Measurements from ENCODE around the gene IPO11. TPM values are rescaled to one million over a fixed set of nuclear protein-coding genes. Genes with fewer than 3 reads are reported as not detected.

Gene IPO11
- total and polyA plus RNA-seq, 7 experiments from 2014 or later, result 5.9 to 29.0 (median 23.2) TPM

GRCh38 chr5:62592558-62592957, 180.0 kb downstream of the IPO11 start:
- intact Hi-C loops (cut with micrococcal nuclease), result no loop called here

DNA sequence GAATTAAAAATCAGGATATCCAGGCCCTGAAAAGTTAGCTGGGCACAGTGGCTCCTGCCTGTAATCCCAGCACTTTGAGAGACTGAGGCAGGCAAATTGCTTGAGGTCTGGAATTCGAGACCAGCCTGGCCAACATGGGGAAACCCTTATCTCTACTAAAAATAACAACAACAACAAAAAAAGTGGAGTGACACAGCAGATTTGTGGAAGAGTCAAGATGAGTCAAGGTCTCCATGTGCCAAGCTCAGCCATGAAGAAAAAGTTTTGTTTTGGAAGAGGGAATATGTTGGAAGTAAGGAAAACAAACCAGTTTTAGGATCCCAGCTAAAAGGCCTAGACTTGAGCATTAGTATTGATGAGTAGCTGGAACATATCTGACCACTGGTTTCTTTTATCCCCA, 180.8 kb downstream of the IPO11 start:
- Mint-ChIP-seq H3K27ac (peak overlapping the region in 1 of 9 donors; percentile 80), H3K9me3 (peaks cover 0 to 6% (median 0%) of the 10 kb centered on the region in 11 donors), H3K4me3 (no peak overlapping the region), H3K36me3 (peaks cover 17 to 41% (median 34%) of the 10 kb centered on the region in 5 donors), H3K4me1 (peaks cover 0 to 17% (median 10%) of the 10 kb centered on the region in 7 donors), H3K27me3 (no peaks in the 10 kb centered on the region)
- ChIA-PET CTCF (no interaction called here), POLR2A (no interaction called here)
- intact Hi-C loops (cut with micrococcal nuclease), result no loop called here
- DNase-seq (no peak), ATAC-seq (no peak)
- Histone ChIP-seq H3K27me3 (ENCODE audit: control insufficient read depth in 2 of 2, insufficient read depth in 2 of 2, low read length in 2 of 2) (no peaks in the 10 kb centered on the region), H3K36me3 (ENCODE audit: control insufficient read depth in 2 of 3, insufficient read depth in 3 of 3, low read length in 3 of 3) (peaks cover 0 to 10% (median 0%) of the 10 kb centered on the region in 3 experiments), H3K4me1 (ENCODE audit: control insufficient read depth in 2 of 2, insufficient read depth in 2 of 2, low read length in 2 of 2) (no peaks in the 10 kb centered on the region), H3K4me3 (ENCODE audit: low read length) (no peak overlapping the region), H3K27ac (ENCODE audit: low read depth, low read length) (no peak overlapping the region), H3K9me3 (ENCODE audit: control insufficient read depth in 2 of 3, low read length in 3 of 3) (no peaks in the 10 kb centered on the region)

More at GRCh38 chr5:62592558-62592957, 180.0 kb downstream of the IPO11 start:
- peaks cover 0 to 17% (median 11%) of the 10 kb centered on the region in 7 donors for H3K4me1 Mint-ChIP-seq
- no peak for DNase-seq
- no peak overlapping the region for H3K27ac Mint-ChIP-seq
- H3K27ac ChIP-seq (ENCODE audit: low read depth, low read length), result no peak overlapping the region
- H3K4me3 ChIP-seq (ENCODE audit: low read length), result no peak overlapping the region
- H3K9me3 ChIP-seq (ENCODE audit: control insufficient read depth in 2 of 3, low read length in 3 of 3), result no peaks in the 10 kb centered on the region
- no peak overlapping the region for H3K4me3 Mint-ChIP-seq
- H3K9me3 Mint-ChIP-seq, result peaks cover 0 to 6% (median 0%) of the 10 kb centered on the region in 11 donors
- POLR2A ChIA-PET, result no interaction called here
- H3K36me3 Mint-ChIP-seq, result peaks cover 17 to 49% (median 38%) of the 10 kb centered on the region in 5 donors
- no peaks in the 10 kb centered on the region for H3K27me3 ChIP-seq (ENCODE audit: control insufficient read depth in 2 of 2, insufficient read depth in 2 of 2, low read length in 2 of 2)
- CTCF ChIA-PET, result no interaction called here
- H3K27me3 Mint-ChIP-seq, result no peaks in the 10 kb centered on the region
- ATAC-seq, result no peak
- H3K36me3 ChIP-seq (ENCODE audit: control insufficient read depth in 2 of 3, insufficient read depth in 3 of 3, low read length in 3 of 3), result peaks cover 0 to 10% (median 0%) of the 10 kb centered on the region in 3 experiments
- no peaks in the 10 kb centered on the region for H3K4me1 ChIP-seq (ENCODE audit: control insufficient read depth in 2 of 2, insufficient read depth in 2 of 2, low read length in 2 of 2)

DNA sequence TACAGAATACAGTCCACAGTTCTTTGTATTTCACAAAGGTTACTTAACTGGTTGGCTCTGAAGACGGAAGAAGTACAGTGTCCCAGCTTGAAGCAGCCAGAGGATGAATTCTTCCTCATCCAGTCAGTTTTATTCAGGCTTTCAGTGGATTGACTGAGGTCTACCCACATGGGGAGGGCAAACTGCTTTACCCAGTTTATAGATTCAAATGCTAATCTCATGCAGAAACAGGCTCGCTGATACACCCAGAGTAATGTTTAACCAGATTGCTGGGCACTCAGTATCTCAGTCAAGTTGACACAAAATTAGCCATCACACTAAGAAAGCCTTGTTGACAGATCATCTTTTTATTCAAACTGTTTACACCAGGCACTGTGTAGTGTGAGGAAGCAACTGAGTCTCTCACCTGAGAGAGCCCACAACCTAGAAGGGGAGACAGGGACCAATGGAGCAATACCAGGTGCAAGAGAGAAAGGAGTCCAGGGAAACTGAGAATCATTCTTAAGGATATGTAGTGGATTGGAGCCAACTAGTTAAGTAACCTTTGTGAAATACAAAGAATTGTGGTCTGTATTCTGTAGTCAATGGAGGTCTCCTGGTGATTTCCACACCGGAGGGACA, 181.9 kb downstream of the IPO11 start:
- ATAC-seq, result no peak
- no peak overlapping the region for H3K4me3 Mint-ChIP-seq
- no peaks in the 10 kb centered on the region for H3K9me3 ChIP-seq (ENCODE audit: control insufficient read depth in 2 of 3, low read length in 3 of 3)
- H3K36me3 ChIP-seq (ENCODE audit: control insufficient read depth in 2 of 3, insufficient read depth in 3 of 3, low read length in 3 of 3), result peaks cover 0 to 10% (median 0%) of the 10 kb centered on the region in 3 experiments
- intact Hi-C loops (cut with micrococcal nuclease), result no loop called here
- H3K27ac ChIP-seq (ENCODE audit: low read depth, low read length), result no peak overlapping the region
- H3K27ac Mint-ChIP-seq, result peak overlapping the region in 1 of 9 donors; percentile 15
- H3K9me3 Mint-ChIP-seq, result peaks cover 0 to 3% (median 0%) of the 10 kb centered on the region in 11 donors
- POLR2A ChIA-PET, result no interaction called here
- H3K36me3 Mint-ChIP-seq, result peaks cover 8 to 31% (median 26%) of the 10 kb centered on the region in 5 donors
- no peaks in the 10 kb centered on the region for H3K4me1 ChIP-seq (ENCODE audit: control insufficient read depth in 2 of 2, insufficient read depth in 2 of 2, low read length in 2 of 2)
- no peak overlapping the region for H3K4me3 ChIP-seq (ENCODE audit: low read length)
- CTCF ChIA-PET, result no interaction called here
- H3K27me3 Mint-ChIP-seq, result no peaks in the 10 kb centered on the region
- H3K4me1 Mint-ChIP-seq, result peaks cover 0 to 11% (median 6%) of the 10 kb centered on the region in 7 donors
- H3K27me3 ChIP-seq (ENCODE audit: control insufficient read depth in 2 of 2, insufficient read depth in 2 of 2, low read length in 2 of 2), result no peaks in the 10 kb centered on the region
- no peak for DNase-seq

DNA sequence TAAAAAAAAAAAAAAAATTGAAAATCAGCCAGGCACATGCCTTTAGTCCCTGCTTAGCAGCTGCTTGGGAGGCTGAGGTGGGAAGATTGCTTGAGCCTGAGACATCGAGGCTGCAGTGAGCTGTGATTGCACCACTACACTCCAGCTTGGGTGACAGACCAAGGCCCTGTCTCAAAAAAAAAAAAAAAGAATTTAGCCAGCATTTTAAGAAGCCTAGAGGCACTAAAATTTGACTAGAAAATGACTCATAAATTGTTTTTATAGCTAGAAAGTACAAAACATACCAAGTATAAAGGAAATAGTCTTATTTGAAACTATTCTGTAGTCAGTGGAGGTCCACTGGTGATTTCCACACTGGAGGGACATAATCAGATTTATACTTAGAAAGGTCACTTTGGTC, 183.5 kb downstream of the IPO11 start:
- intact Hi-C loops (cut with micrococcal nuclease), result no loop called here
- Mint-ChIP-seq H3K4me1 (peaks cover 0 to 11% (median 8%) of the 10 kb centered on the region in 7 donors), H3K27ac (no peak overlapping the region), H3K27me3 (no peaks in the 10 kb centered on the region), H3K9me3 (peaks cover 0 to 3% (median 0%) of the 10 kb centered on the region in 11 donors), H3K4me3 (no peak overlapping the region), H3K36me3 (peaks cover 7 to 31% (median 24%) of the 10 kb centered on the region in 5 donors)
- H3K4me3 ChIP-seq (ENCODE audit: low read length), result no peak overlapping the region
- ChIA-PET POLR2A (no interaction called here), CTCF (no interaction called here)
- DNase-seq (no peak), ATAC-seq (no peak)
- no peaks in the 10 kb centered on the region for H3K9me3 ChIP-seq (ENCODE audit: control insufficient read depth in 2 of 3, low read length in 3 of 3)
- no peaks in the 10 kb centered on the region for H3K4me1 ChIP-seq (ENCODE audit: control insufficient read depth in 2 of 2, insufficient read depth in 2 of 2, low read length in 2 of 2)
- H3K27ac ChIP-seq (ENCODE audit: low read depth, low read length), result no peak overlapping the region
- no peaks in the 10 kb centered on the region for H3K27me3 ChIP-seq (ENCODE audit: control insufficient read depth in 2 of 2, insufficient read depth in 2 of 2, low read length in 2 of 2)
- H3K36me3 ChIP-seq (ENCODE audit: control insufficient read depth in 2 of 3, insufficient read depth in 3 of 3, low read length in 3 of 3), result peaks cover 0 to 10% (median 0%) of the 10 kb centered on the region in 3 experiments

GRCh38 chr5:62596691-62597090, 184.1 kb downstream of the IPO11 start:
- intact Hi-C loops (cut with micrococcal nuclease), result no loop called here
- Histone ChIP-seq H3K27me3 (ENCODE audit: control insufficient read depth in 2 of 2, insufficient read depth in 2 of 2, low read length in 2 of 2) (no peaks in the 10 kb centered on the region), H3K4me3 (ENCODE audit: low read length) (no peak overlapping the region), H3K36me3 (ENCODE audit: control insufficient read depth in 2 of 3, insufficient read depth in 3 of 3, low read length in 3 of 3) (peaks cover 0 to 10% (median 0%) of the 10 kb centered on the region in 3 experiments), H3K9me3 (ENCODE audit: control insufficient read depth in 2 of 3, low read length in 3 of 3) (no peaks in the 10 kb centered on the region), H3K27ac (ENCODE audit: low read depth, low read length) (no peak overlapping the region), H3K4me1 (ENCODE audit: control insufficient read depth in 2 of 2, insufficient read depth in 2 of 2, low read length in 2 of 2) (no peaks in the 10 kb centered on the region)
- H3K27me3 Mint-ChIP-seq, result no peaks in the 10 kb centered on the region
- ChIA-PET CTCF (no interaction called here), POLR2A (no interaction called here)
- ATAC-seq (no peak), DNase-seq (no peak)
- peaks cover 7 to 27% (median 19%) of the 10 kb centered on the region in 5 donors for H3K36me3 Mint-ChIP-seq
- H3K4me1 Mint-ChIP-seq, result peaks cover 0 to 12% (median 8%) of the 10 kb centered on the region in 7 donors
- no peak overlapping the region for H3K4me3 Mint-ChIP-seq
- no peak overlapping the region for H3K27ac Mint-ChIP-seq
- peaks cover 0 to 3% (median 0%) of the 10 kb centered on the region in 11 donors for H3K9me3 Mint-ChIP-seq

- CTCF ChIA-PET, result no interaction called here
- Mint-ChIP-seq H3K27ac (no peak overlapping the region), H3K4me1 (peaks cover 0 to 12% (median 9%) of the 10 kb centered on the region in 7 donors), H3K4me3 (no peak overlapping the region), H3K36me3 (peaks cover 7 to 27% (median 16%) of the 10 kb centered on the region in 5 donors), H3K9me3 (peaks cover 0 to 3% (median 0%) of the 10 kb centered on the region in 11 donors), H3K27me3 (no peaks in the 10 kb centered on the region)
- ATAC-seq (no peak), DNase-seq (no peak)
- Histone ChIP-seq H3K36me3 (ENCODE audit: control insufficient read depth in 2 of 3, insufficient read depth in 3 of 3, low read length in 3 of 3) (peaks cover 0 to 4% (median 0%) of the 10 kb centered on the region in 3 experiments), H3K27ac (ENCODE audit: low read depth, low read length) (no peak overlapping the region), H3K4me1 (ENCODE audit: control insufficient read depth in 2 of 2, insufficient read depth in 2 of 2, low read length in 2 of 2) (no peaks in the 10 kb centered on the region), H3K27me3 (ENCODE audit: control insufficient read depth in 2 of 2, insufficient read depth in 2 of 2, low read length in 2 of 2) (no peaks in the 10 kb centered on the region), H3K9me3 (ENCODE audit: control insufficient read depth in 2 of 3, low read length in 3 of 3) (no peaks in the 10 kb centered on the region), H3K4me3 (ENCODE audit: low read length) (no peak overlapping the region)
- intact Hi-C loops (cut with micrococcal nuclease), result no loop called here
- POLR2A ChIA-PET, result no interaction called here
These were observed 184.8 kb downstream of the IPO11 start for GRCh38 chr5:62597314-62597713.
